Activated effector memory CD4-positive, alpha-beta T cell treated with Interleukin-2 at 50 U/mL for 16 hours (primary cell): ENCODE results near the gene SIDT2.
"Not testable (repeated sequence)": the region's sequence is repeated elsewhere in the genome, so short reads cannot be mapped to it uniquely, and the experiment has no call there.

ENCODE experiments used
- DNase-seq: peaks from one replicate; pipeline ENCODE4 v3.0.0-alpha.2; 2020

Gene SIDT2

DNA sequence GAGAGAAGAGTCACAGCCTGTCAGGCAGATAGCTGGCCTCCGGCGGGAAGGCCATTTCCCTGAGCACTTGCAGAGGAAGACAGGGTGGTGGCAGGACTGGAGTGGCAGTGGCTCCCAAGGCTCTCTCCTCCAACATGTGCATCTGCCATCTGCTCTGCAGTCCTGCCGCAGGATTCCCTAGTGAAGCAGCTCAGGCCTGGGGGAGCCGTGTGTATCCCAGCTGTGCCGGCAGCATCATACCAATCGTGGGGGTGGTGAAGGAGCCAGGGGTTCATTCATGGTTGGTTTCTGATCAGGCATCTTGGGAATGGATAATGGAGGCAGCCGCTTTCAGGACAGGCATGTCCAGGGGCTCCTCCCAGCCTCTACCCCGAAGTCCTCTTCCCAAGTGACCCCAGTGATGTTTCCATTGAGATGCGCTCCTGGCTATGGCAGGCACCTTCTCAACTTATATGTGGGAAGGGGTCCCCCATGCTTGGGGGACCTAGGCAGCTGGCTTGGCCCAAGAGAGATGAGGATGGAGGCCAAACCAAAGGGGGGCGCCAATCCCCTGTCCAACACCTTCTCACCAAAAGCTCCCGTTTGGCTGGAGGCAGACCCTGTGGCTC, 26.8 kb downstream of the SIDT2 start:
- no peak for DNase-seq

- DNase-seq: not testable (repeated sequence)
Measured at GRCh38 chr11:117206111-117206510, 27.6 kb downstream of the SIDT2 start.

GRCh38 chr11:117206859-117207258, 28.3 kb downstream of the SIDT2 start:
- not testable (repeated sequence) for DNase-seq

DNA sequence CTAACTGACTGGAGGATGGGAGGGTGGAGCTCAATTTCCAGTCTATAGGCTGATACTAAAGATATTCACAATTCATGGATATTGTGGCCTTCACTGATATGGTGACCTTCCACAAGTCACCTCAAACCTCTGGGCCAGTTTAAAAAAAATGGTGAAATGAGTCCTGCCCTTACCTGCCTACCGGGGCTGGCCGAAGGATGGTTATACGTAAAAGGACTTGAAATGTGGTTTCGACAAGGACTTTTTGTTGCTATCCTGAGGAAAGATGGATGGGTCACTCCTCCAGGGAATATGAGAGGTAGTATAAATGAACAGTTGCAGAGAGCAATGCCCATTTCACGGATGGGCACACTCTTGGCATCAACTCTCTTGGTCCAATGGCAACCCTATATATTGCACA, 28.9 kb downstream of the SIDT2 start:
- not testable (repeated sequence) for DNase-seq

- DNase-seq: not testable (repeated sequence)
Measured at GRCh38 chr11:117208710-117209109, 30.2 kb downstream of the SIDT2 start.

DNA sequence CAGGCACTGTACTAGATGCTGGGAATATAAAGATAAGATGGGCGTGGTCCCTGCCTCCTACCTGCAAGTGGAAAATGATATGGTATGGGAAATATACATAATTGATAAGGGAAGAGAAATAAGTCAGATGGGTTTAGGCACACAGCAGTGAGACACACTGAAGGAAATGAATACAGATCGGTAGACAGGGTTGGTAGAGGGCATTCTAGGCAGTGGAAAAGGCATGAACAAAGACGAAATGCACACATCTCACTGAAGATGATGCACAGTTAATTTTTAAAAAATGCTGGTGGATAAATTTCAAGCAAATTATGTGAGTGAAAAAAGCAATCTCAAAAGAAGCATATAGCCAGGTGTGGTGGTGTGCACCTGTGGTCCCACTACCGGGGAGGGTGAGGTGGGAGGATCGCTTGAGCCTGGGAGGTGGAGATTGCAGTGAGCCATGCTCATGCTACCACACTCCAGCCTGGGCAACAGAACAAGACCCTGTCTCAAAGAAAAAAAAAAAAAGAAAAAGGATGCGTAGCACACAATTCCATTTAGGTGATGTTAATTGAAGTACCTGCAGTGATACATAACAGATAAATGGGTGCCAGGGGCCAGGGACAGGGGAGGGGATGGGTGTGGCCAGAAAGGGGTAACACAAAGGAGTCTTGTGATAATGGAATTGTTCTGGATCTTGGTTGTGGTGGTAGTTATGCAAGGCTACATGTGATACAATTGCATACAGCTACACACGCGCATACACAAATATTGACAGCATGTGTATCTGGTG, 31.0 kb downstream of the SIDT2 start:
- not testable (repeated sequence) for DNase-seq

DNA sequence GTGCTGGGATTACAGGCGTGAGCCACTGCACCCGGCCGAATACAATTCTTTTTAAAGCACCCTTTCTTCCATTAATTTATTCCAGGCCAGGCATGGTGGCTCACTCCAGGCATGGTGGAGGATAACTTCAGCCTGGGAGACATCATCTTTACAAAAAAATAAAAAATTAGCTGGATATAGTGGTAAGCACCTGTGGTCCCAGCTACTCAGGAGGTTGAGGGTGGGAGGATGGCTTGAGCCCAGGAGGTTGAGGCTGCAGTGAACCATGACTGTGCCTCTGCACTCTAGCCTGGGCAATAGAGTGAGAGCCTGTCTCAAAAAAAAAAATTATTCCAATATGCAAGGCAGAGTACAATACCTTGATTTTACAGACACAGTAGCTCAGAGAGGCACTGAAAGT, 32.1 kb downstream of the SIDT2 start:
- no peak for DNase-seq

GRCh38 chr11:117212697-117213355, 34.3 kb downstream of the SIDT2 start:
- DNase-seq: no peak

DNA sequence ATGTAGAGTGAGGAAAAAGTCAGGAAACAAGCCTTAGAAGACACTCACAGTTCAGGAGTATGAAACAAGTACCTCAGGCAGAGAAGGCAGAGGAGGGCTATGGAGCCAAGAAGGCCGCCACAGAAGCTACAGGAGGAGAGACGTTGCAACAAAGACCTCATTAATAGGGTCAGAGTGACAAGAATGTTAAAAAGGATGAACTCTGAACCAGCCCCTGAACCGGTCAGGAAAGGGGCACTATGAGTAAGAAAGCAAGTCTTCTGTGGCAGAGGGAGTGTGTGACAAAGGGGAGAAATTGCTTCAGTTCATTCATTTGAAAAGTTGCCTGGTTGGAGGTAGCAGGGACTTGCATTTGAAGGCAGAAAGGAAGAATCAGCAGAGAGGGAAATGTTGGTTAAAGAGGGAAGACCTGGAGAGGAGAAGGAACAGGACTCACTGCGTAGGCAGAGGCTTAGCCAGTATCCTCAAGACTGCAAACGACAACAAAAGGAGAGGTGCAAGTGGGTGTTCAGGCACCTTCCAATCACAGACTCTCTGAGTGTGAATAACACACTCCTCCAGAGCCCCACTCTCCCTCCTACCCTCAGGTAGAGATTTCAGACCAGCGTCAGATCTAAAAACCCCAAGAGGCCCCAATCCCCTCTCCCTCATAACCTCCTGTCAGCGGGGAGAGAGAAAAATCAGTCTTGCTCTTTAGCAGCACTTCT, 36.0 kb downstream of the SIDT2 start:
- DNase-seq: no peak

DNA sequence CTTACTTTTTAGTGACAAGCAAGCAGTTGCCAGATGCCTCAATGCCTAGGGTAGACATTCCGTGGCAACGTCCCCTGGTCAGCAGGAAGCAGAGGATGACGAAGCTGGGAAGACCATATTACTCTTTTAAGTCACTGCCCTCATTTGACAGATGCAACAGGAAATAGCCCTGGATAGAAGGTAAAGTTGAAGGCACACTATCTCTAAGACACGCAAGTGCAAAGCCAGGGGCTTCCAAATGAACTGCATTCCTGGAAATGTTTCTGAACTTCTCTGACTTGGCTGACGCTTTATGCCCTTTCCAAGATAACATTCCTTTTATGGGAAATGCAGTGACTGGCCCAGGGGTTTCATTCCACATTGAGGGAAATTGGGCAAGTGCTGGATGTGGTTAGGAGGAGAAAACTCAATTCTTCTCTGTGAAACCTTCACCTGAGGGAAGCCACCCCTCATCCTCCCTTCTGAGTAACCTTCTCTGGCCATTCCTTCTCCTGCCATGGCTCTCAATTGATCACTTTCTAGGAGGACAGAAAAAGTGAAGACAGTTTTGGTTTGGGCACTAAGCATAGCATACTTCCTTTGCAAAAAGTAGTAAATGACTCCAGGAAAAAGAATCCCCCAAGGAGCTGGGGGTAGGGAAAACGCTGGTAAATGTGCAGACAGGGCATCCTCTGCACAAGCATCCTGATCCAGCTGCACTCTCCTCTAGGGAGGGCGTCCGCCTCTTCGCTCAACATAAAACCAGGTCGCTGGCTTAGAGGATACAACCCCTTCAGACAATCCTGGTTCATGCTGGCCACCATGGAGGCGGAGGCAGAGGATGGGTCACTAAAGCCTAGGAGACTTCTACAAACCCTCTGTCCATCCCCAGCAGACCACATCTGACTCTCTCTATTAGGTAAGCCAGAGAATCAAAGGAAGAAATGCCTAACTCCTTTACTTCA, 38.9 kb downstream of the SIDT2 start:
- DNase-seq: no peak

- no peak for DNase-seq
Measured at GRCh38 chr11:117218133-117218915, 39.8 kb downstream of the SIDT2 start.

DNA sequence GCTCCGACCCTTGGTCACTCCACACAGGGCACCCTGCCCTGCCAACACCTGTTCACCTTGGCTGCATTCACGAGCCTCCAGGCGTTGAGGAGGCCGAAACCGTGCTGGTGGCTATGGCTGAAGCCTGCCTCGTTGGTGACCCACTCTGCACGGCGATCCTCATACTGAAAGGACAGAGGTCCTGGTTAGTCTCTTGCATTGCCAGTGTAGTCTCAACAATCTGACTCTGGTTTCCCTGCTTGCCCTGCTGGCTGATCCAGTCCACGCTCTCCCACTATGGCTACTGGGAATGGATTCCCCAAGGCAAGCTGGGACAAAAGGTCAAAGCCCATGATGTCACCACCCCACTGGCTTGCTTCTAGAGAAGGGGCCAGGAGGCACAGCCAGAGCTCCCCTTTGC, 40.5 kb downstream of the SIDT2 start:
- DNase-seq: no peak

DNA sequence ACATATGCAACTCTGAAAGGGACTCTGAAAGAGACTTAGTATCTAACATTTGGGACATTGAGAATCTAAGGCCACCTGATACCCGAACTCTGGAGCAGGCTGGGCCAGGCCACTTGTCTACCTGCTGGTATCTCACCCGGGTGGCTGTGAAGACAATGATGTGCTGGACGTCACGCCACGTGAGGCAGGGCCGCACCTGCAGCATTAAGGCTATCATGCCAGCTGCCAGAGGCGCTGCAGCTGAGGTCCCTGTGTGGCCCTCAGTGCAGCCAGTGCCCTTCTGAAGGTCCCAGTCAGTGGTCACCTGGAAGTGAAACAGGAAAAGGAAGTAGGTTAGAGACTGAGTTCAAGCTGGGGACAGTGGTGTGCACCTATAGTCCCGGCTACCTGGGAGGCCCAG, 40.9 kb downstream of the SIDT2 start:
- no peak for DNase-seq

GRCh38 chr11:117219995-117220394, 41.5 kb downstream of the SIDT2 start:
- no peak for DNase-seq

DNA sequence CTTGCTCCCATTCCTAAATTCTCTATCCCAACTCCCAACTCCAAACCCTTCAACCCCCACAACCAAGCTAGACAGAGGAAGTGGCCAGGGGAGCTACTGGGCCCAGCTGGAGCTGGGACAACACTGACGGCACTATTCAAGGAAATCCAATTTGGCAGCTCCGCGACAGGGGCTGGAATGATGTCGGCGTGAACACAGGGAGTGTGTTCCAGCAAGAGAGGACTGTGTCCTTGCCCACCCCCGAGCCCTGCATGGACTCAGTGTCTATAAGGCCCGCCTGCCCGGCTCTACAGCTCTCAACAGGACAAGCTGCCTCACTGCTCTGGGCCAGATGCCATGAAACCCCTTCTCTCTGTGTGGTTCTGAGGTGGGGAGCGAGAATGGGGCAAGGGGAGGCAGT, 42.0 kb downstream of the SIDT2 start:
- no peak for DNase-seq

DNA sequence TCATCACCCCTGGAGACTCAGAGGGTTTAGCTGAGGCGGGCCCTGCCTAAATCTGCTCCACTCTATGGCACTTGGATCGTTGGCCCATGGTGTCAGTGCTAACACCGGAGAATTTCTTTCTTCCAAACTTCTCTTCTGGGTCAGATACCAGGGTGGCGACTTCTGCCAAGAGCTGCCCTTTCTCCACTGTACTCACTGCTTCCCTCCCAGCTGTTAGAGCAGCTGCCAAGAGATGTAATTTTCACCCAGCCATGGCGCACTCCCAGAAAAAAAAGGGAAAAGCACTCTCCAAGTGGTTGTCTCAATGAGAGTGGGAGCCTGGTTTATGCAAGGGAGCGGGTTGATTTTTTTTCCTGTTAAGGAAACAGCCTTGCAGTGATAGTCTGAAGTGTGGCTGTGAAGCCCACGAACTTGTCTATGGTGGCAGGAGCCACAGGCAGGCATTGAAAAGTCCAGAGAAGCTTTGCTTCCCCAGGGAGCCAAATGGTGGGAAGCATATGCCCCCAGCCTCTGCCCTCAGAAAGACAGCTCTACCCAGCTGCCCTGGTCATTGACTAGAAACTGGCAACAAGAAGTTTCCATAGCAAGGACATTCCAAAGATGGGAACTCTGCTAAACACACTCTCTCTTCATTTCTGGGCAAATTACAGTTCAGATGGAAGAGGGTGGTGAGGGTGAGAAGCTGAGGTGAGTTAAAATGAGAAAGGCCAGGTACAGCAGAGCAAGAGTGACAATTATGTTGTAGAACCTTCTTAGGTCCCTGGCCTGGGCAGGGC, 42.6 kb downstream of the SIDT2 start:
- DNase-seq: no peak

DNA sequence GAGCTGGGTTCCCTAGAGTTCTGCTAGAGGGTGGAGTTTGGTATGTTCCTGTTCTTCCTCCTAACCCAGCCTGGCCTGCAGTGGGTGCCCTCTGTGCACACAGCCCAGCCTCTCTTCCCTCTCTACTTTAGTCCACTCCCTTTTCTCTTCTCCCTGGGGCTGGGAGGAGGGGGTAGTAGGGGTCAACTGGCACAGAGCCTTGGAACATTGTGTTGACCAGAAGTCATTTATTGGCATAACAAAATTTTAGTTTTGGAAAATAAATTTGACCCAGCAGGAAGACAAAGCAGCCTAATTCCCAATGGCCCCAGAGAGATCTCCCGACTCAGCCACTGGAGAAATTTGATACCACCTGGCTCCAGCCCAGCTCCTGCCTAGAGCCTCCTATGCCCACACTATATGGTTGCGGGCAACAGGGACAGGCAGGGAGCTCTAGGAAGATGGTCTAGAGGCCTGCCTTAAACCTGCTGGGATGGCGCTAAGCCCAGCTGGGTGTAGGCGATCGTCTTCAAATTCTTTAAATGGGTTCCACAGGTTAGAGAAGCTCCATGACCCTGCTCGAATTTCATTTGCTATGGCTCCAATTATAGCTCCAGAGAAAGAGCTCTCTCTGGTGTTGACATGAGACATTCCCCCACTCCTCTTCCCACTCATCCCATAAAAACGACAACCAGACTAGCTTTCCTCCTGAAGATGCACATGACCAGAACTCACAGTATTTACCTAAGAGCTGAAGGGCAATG, 43.4 kb downstream of the SIDT2 start:
- no peak for DNase-seq

DNA sequence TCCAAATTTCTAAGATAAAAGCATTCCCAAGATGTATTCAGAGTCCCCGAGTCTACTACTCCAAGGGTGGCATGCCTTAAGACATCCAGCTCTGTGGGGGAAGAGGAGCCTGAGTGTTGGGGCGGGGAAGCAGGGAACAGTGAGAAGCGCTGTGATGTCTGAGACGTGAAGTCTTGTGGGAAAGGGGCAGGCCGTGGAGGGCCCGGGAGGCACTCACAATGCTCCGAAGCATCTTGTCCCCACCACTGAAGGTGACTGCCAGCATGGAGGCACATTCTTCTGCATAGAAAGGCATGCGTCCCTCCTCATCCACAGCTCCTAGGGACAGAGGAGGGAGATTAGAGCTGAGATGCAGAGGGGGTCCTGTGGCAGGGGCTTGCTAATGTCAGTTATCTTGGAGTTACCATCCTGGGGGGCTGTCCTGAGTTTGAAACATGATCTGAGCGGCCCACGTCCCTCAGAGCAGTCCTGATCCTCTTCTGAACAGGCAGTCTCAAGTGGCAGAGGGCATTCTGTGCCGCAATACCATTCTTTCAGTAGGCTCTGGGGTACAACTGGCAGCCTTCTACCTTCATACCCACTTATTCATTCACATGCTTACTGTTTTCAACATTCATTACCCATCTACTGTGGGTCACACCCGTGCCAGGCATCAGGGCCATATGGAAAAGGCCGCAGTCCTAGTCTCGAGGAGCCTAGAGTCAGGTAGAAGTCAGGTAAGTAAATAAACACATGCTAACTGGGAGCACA, 44.6 kb downstream of the SIDT2 start:
- no peak for DNase-seq
